Activated naive CD4-positive, alpha-beta T cell treated with anti-CD3 and anti-CD28 coated beads, Interleukin-2, amount 10 ng/mL, durations not matched to agents 7 days and 5 days (primary cell): Measurements from ENCODE around the gene TRMT1.

Source experiments
- CTCF ChIA-PET: fragments of 350-600 bp; sonication (Branson Sonifier 250); formaldehyde crosslinking; loops from one replicate; lab custom pipeline; 2021; ENCODE audit warnings: antibody characterized with exemption; lab: Charles Lee
- DNase-seq: peaks from one replicate; pipeline ENCODE4 v3.0.0-alpha.2; 2020
- H3K27ac Mint-ChIP-seq: one replicate; pipeline ENCODE4 v1.8.0; 2021; ENCODE audit warnings: mild to moderate bottlenecking, moderate library complexity, mixed read lengths
- H3K27me3 Mint-ChIP-seq: one replicate; pipeline ENCODE4 v1.8.0; 2021; ENCODE audit warnings: mild to moderate bottlenecking, mixed read lengths
- H3K36me3 Mint-ChIP-seq: one replicate; pipeline ENCODE4 v1.8.0; 2021; ENCODE audit warnings: mixed read lengths
- H3K4me1 Mint-ChIP-seq: one replicate; pipeline ENCODE4 v1.8.0; 2021; ENCODE audit warnings: mixed read lengths
- H3K4me3 Mint-ChIP-seq: one replicate; pipeline ENCODE4 v1.8.0; 2021; ENCODE audit warnings: mild to moderate bottlenecking, moderate library complexity, mixed read lengths
- H3K9me3 Mint-ChIP-seq: one replicate; pipeline ENCODE4 v1.8.0; 2021; ENCODE audit warnings: mixed read lengths

TRMT1 gene

DNA sequence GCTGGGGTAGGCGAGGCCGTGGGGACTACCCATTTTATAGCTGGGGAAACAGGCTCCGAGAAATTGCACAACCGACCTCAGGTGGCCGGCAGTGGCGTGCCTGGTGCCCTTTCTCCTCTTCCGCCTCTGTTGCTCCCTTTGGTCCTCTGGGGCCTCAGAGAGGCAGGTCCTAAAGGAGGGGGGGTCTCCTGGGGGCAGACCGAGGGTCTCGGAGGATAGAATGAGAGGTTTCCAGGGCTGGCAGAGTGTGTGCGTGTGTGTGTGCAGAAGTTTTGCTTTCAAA lies 22.3 kb upstream of the TRMT1 start:
- Mint-ChIP-seq H3K27me3 (no peaks in the 10 kb centered on the region), H3K4me1 (no peaks in the 10 kb centered on the region), H3K36me3 (peaks cover 19% of the 10 kb centered on the region), H3K9me3 (no peaks in the 10 kb centered on the region), H3K27ac (no peak overlapping the region), H3K4me3 (no peak overlapping the region)
- no peak for DNase-seq
- CTCF ChIA-PET: no interaction called here

DNA sequence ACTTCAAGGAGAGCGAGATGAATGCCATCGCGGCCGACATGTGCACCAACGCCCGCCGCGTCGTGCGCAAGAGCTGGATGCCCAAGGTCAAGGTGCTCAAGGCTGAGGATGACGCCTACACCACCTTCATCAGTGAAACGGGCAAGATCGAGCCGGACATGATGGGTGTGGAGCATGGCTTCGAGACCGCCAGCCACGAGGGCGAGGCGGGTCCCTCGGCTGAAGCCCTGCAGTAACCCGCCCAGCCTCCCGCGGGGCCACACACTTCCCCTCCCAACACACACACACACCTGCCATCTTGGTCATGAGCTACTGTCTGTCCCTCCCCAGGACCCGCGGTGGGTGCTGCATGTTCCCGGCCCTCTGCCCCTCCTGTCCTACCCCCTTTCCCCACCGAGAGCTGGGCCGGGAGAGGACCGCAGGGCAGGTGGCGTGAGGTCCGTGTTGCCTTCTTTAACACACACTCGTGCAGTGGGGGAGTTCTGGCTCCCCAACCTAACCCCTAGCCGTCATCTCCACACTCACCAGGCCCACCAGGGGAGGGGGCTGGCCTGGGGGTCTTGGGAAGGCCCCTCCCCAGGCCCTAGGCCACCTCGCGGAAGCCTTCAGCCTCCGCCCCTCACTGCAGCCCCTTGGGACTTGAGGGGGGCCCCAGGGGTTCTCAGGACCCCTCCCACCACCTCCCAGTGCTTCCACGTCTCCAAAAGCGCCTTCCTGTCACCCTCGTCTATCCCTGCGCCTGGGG lies 21.8 kb upstream of the TRMT1 start:
- peaks cover 4% of the 10 kb centered on the region for H3K4me1 Mint-ChIP-seq
- no peaks in the 10 kb centered on the region for H3K9me3 Mint-ChIP-seq
- no peak overlapping the region for H3K4me3 Mint-ChIP-seq
- H3K27me3 Mint-ChIP-seq: no peaks in the 10 kb centered on the region
- H3K36me3 Mint-ChIP-seq: peaks cover 18% of the 10 kb centered on the region
- CTCF ChIA-PET: no interaction called here
- no peak overlapping the region for H3K27ac Mint-ChIP-seq
- no peak for DNase-seq

DNA sequence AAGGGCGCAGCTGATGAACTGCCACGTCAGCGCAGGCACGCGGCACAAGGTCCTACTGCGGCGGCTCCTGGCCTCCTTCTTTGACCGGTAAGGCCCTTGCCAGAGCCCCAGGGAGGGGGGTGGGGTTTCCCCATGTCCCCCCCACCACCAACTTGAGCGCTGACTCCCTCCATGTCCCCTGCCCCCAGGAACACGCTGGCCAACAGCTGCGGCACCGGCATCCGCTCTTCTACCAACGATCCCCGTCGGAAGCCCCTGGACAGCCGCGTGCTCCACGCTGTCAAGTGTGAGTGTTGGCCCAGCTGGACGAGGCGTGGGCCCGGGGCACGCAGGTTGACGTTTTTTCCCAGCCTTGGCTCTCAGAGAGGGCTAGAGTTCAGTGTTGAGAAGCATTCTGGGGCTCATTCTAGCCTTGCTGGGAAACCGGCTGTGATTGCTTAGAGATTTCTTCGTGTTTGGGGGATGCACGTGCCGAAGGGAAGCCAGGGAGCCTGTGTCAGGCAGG lies 20.8 kb upstream of the TRMT1 start:
- Mint-ChIP-seq H3K27me3 (no peaks in the 10 kb centered on the region), H3K27ac (no peak overlapping the region), H3K4me1 (peaks cover 14% of the 10 kb centered on the region), H3K36me3 (peaks cover 22% of the 10 kb centered on the region), H3K4me3 (no peak overlapping the region), H3K9me3 (no peaks in the 10 kb centered on the region)
- CTCF ChIA-PET: no interaction called here
- DNase-seq: no peak

DNA sequence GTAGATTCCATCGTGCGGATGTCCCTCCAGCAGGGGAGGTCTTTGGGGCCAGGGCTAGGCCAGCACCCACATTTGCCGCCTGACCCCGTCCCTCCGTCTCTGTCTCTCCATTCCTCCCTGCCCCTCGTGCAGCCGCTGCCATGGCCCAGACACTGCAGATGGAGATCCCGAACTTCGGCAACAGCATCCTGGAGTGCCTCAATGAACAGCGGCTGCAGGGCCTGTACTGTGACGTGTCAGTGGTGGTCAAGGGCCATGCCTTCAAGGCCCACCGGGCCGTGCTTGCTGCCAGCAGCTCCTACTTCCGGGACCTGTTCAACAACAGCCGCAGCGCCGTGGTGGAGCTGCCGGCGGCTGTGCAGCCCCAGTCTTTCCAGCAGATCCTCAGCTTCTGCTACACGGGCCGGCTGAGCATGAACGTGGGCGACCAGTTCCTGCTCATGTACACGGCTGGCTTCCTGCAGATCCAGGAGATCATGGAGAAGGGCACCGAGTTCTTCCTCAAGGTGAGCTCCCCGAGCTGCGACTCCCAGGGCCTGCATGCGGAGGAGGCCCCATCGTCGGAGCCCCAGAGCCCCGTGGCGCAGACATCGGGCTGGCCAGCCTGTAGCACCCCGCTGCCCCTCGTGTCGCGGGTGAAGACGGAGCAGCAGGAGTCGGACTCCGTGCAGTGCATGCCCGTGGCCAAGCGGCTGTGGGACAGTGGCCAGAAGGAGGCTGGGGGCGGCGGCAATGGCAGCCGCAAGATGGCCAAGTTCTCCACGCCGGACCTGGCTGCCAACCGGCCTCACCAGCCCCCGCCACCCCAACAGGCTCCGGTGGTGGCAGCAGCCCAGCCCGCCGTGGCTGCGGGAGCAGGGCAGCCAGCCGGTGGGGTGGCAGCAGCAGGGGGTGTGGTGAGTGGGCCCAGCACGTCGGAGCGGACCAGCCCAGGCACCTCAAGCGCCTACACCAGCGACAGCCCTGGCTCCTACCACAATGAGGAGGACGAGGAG lies 18.8 kb upstream of the TRMT1 start:
- H3K4me3 Mint-ChIP-seq: no peak overlapping the region
- H3K4me1 Mint-ChIP-seq: peaks cover 28% of the 10 kb centered on the region
- no peak overlapping the region for H3K27ac Mint-ChIP-seq
- peaks cover 21% of the 10 kb centered on the region for H3K36me3 Mint-ChIP-seq
- CTCF ChIA-PET: no interaction called here
- H3K9me3 Mint-ChIP-seq: no peaks in the 10 kb centered on the region
- DNase-seq: no peak
- H3K27me3 Mint-ChIP-seq: no peaks in the 10 kb centered on the region

DNA sequence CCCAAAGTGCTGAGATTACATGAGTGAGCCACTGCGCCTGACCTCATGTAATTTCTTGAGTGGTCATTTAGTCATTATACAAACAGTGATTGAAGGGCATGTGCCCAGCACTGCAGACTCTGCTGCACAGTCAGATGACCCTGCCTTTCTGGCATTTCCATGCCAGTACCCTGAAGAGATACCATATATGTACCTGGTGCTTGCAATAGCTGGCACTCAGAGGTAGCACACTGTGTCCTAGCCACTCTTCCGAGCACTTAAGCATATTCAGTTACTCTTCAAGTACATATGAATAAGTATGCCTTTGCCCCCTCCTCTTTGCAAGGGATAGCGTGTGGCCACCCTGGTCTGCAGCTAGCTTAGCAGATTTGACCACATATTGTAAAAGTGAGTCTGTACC lies 18.1 kb upstream of the TRMT1 start:
- no peak for DNase-seq
- Mint-ChIP-seq H3K4me1 (peaks cover 28% of the 10 kb centered on the region), H3K4me3 (no peak overlapping the region), H3K27ac (no peak overlapping the region), H3K27me3 (no peaks in the 10 kb centered on the region), H3K9me3 (no peaks in the 10 kb centered on the region), H3K36me3 (peaks cover 21% of the 10 kb centered on the region)
- CTCF ChIA-PET: interaction anchor here (1.4 kb wide), 1 partner anchor 61 kb away, joined by 5 read pairs; no protein-coding TSS in a partner anchor

DNA sequence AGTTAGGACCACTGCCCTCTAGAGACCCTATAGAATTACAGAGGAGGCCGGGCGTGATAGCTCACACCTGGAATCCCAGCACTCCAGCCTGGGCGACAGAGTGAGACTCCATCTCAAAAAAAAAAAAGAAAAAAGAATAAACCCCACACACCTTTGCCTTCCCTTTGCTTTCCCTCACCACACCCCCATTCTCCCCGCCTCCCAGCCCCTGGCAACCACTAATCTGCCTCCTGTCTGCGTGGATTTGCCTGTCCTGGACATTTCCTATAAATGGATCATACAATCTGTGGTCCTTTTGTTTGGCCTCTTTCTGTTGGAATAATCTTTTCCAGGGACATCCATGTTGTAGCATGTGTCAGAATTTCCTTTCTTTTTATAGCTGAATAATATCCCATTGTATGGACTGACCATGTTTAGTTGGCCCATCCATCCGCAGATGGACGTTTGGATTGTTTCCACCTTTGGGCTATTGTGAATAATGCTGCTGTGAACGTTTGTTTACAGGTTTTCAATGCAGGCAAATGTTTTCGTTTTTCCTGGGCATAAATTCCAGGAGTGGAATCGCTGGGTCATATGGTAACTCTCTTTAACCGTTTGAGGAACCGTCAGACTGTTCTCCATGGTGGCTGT lies 16.8 kb upstream of the TRMT1 start:
- DNase-seq: no peak
- H3K4me1 Mint-ChIP-seq: peaks cover 28% of the 10 kb centered on the region
- H3K36me3 Mint-ChIP-seq: peaks cover 21% of the 10 kb centered on the region
- H3K9me3 Mint-ChIP-seq: no peaks in the 10 kb centered on the region
- H3K27ac Mint-ChIP-seq: peak overlapping the region; percentile 70
- CTCF ChIA-PET: interaction anchor here (0.9 to 1.5 kb wide), 3 partner anchors 17 to 62 kb away, joined by 4 to 5 read pairs (median 4); partner anchors contain the start of genes IER2 and STX10
- H3K4me3 Mint-ChIP-seq: no peak overlapping the region
- no peaks in the 10 kb centered on the region for H3K27me3 Mint-ChIP-seq

DNA sequence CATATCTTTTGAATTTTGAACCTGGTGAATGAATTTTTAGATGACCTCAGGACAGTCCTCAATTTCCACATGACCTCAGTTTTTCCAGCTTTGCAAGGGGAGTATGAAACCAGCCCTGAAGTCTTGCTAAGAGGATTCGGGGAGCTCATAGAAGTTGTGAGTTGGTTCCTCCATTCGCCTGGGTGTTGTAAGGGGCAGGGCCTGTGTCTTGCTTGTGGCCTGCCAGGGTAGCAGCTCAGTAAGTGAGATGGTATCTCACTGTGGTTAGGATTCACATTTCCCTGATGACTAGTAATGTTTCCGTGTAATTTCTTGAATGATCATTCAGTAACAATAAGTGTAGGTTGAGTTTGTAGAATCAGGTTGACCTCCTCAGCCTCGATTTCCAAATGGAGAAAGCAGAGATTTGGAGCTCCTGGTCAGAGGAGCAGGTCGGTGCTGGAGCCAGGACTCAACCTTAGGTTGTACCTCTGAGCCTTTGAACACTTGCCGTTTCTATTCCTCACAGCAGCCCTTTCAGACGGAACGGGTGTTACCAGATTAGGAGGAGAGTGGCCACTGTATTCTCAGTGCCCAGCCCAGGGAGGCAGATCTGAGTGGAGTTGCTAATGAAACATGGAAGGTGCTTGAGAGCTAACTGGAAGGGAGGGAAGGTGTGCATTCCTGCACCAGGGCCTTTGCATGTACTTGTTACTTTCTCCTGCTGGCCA lies 16.1 kb upstream of the TRMT1 start:
- DNase-seq: peak; percentile 57
- H3K4me3 Mint-ChIP-seq: peak overlapping the region; percentile 5
- H3K27ac Mint-ChIP-seq: peak overlapping the region; percentile 70
- H3K4me1 Mint-ChIP-seq: peaks cover 28% of the 10 kb centered on the region
- peaks cover 18% of the 10 kb centered on the region for H3K36me3 Mint-ChIP-seq
- no peaks in the 10 kb centered on the region for H3K27me3 Mint-ChIP-seq
- CTCF ChIA-PET: interaction anchor here (0.6 to 1.5 kb wide), 3 partner anchors 15 to 23 kb away, joined by 3 to 4 read pairs (median 4); partner anchors contain the start of genes IER2, NACC1 and STX10
- no peaks in the 10 kb centered on the region for H3K9me3 Mint-ChIP-seq

DNA sequence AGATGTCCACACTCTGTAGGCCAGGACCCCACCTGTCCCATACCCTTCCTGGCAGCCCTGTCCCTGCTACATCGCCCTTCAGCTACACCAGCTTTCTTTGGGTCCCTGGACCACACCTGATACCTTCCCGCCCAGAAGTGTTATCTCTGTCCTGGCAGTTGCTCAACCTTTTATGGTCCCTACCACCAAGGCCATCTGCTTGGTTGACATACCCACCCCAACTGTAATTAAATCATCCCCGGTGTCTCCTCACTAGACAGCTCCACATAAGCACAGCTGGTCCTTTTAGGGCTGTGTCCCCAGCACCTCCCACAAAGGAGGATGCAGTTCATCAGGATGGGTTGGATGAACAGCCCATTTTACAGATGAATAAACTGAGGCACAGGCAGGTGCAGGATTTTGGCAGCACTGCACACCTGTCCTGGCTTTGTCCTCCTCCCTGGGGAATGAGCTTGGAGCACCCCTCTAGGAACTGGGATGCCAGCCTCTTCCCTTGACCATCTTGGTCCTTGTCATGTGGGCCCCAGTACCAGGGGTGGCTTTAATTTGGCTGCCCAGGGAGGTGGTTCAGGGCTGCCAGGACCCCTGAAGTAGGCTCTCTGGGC lies 14.4 kb upstream of the TRMT1 start:
- DNase-seq: no peak
- H3K9me3 Mint-ChIP-seq: no peaks in the 10 kb centered on the region
- no peak overlapping the region for H3K4me3 Mint-ChIP-seq
- H3K36me3 Mint-ChIP-seq: peaks cover 11% of the 10 kb centered on the region
- H3K4me1 Mint-ChIP-seq: peaks cover 28% of the 10 kb centered on the region
- H3K27me3 Mint-ChIP-seq: no peaks in the 10 kb centered on the region
- CTCF ChIA-PET: interaction anchor here (0.7 to 0.9 kb wide), 3 partner anchors 19 to 166 kb away, joined by 3 read pairs; partner anchors contain the start of genes IER2 and STX10
- peak overlapping the region; percentile 75 for H3K27ac Mint-ChIP-seq

DNA sequence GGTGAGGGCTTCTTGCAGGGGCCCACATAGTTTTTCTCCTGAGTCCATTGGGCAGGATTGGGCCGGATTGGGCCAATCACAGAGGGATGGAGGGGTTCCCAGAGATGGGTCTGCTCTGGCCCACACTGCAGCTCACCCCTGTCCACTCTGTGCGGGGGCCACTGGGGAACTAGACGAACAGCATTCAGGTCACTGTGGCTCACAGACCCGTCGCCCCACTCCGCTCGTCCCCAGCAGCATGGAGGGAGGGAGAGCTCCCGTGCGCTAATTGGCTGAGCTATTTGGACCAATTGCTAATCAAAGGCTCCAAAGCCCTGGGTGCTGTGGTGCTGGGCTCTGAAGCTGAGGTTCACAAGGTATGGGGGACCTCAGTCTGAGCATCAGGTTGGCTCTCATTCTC lies 12.8 kb upstream of the TRMT1 start:
- no peaks in the 10 kb centered on the region for H3K9me3 Mint-ChIP-seq
- CTCF ChIA-PET: no interaction called here

DNA sequence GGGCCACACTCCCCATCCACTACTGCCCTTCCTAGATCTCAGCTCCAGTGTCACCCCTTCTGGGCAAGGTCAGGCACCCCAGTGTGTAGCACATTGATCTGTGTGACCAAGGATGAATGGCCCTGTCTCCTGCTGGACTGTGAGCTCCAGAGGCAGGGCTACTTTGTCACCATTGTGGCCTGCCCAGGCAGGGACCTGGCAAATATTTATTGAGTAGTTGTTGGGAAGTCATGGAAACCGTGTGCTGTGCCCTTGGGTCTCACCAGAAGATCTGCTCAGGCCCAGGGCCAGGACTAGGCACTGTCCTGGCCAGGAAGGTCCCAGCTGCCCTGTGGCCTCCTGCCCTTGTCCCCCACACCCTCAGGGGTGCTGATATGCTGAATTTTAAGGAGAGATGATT lies 12.0 kb upstream of the TRMT1 start:
- Mint-ChIP-seq H3K9me3 (no peaks in the 10 kb centered on the region), H3K36me3 (peaks cover 8% of the 10 kb centered on the region), H3K4me1 (peaks cover 29% of the 10 kb centered on the region), H3K4me3 (no peak overlapping the region), H3K27me3 (no peaks in the 10 kb centered on the region), H3K27ac (peak overlapping the region; percentile 74)
- DNase-seq: no peak
- CTCF ChIA-PET: interaction anchor here (1.4 kb wide), 1 partner anchor 10 kb away, joined by 4 read pairs; the partner anchor contains the start of gene NACC1

More for the DNA sequence above, 12.8 kb upstream of the TRMT1 start:
- no peak overlapping the region for H3K4me3 Mint-ChIP-seq
- no peaks in the 10 kb centered on the region for H3K27me3 Mint-ChIP-seq
- peaks cover 8% of the 10 kb centered on the region for H3K36me3 Mint-ChIP-seq
- H3K27ac Mint-ChIP-seq: no peak overlapping the region
- DNase-seq: no peak
- H3K4me1 Mint-ChIP-seq: peaks cover 31% of the 10 kb centered on the region

DNA sequence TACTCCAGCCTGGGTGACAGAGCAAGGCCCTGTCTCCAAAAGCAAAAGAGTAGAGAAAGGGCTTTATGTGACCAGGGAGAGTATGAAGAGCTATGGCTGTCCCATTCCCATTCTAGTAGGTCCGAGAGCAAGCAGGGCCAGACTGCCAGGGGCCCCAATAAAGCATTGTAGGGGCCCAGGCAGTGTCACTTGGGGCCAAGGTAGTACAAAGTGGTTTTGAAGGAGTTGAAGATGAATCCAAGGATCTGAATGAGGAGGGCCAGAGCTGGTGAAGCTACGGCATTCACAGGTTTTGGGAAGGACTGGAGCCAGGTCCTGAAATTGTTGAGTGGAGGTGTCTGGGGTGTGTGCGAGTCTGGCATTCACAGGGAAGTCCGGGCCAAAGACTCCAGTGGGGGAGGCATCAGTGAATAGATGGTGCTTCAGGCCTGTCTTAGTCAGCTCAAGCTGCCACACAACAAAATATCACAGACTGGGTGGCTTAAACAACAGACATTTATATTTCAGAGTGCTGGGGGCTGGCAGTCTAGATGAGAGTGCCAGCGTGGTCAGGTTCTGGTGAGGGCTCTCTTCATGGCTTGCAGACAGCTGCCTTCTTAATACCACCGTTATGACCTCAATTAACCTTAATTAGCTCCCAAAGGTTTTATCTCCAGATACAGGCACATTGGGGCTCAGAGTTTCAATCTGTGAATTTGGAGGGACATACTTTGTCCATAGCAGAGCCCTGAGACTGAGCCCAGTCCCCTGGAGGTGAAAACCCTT lies 11.5 kb upstream of the TRMT1 start:
- Mint-ChIP-seq H3K27me3 (no peaks in the 10 kb centered on the region), H3K36me3 (peaks cover 8% of the 10 kb centered on the region), H3K27ac (no peak overlapping the region), H3K9me3 (no peaks in the 10 kb centered on the region), H3K4me1 (peaks cover 23% of the 10 kb centered on the region), H3K4me3 (no peak overlapping the region)
- CTCF ChIA-PET: interaction anchor here (1.4 kb wide), 1 partner anchor 10 kb away, joined by 4 read pairs; the partner anchor contains the start of gene NACC1
- DNase-seq: no peak

DNA sequence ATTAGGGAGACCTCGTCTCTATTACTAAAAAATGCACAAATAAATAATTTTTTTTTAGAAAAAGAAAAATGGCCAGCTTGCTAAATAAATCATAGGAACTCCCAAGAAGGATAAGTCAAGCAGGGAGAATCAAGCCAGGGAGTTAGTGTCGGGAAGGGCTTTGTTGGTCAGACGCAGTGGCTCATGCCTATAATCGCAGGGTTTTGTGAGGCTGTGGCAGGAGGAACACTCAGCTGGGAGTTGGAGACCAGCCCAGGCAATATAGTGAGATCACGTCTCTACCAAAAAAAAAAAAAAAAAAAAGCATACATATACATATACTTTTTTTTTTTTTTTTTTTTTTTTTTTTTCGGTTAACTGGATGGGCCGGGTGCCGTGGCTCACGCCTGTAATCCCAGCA lies 10.5 kb upstream of the TRMT1 start:
- H3K27ac Mint-ChIP-seq: no peak overlapping the region
- no peak for DNase-seq
- H3K36me3 Mint-ChIP-seq: peaks cover 4% of the 10 kb centered on the region
- CTCF ChIA-PET: no interaction called here
- H3K9me3 Mint-ChIP-seq: no peaks in the 10 kb centered on the region
- H3K4me3 Mint-ChIP-seq: no peak overlapping the region
- no peaks in the 10 kb centered on the region for H3K27me3 Mint-ChIP-seq
- H3K4me1 Mint-ChIP-seq: peaks cover 18% of the 10 kb centered on the region
